Fibroblast of villous mesenchyme (primary cell): ENCODE data around the gene HIPK1. TPM values are rescaled to one million over a fixed set of nuclear protein-coding genes. Genes with fewer than 3 reads are reported as not detected.
A peak's percentile ranks its signal among the peaks of the same experiment; 100 is the strongest.

Experiments used
- DNase-seq: peaks from one replicate; pipeline ENCODE4 v3.0.0-alpha.2; 2010; ENCODE audit warnings: low read depth
- H3K4me3 ChIP-seq: 2 replicates; pipeline ENCODE4 v1.5.1; 2011; ENCODE audit warnings: low read depth, mild to moderate bottlenecking, low read length
- CTCF ChIP-seq: IDR thresholded peaks from 2 replicates; pipeline ENCODE4 v1.5.1; 2012; ENCODE audit warnings: low read depth, mild to moderate bottlenecking, low read length; ENCODE audit not compliant: insufficient read depth
- total RNA-seq: library from RNA; depleted of rRNA; stranded (reverse); fragments of >200 nt; gene quantifications from 2 replicates; pipeline ENCODE4 v1.2.3, GENCODE V29; 2012

HIPK1 gene
- total RNA-seq, 1 donor = 32.4 TPM

DNA sequence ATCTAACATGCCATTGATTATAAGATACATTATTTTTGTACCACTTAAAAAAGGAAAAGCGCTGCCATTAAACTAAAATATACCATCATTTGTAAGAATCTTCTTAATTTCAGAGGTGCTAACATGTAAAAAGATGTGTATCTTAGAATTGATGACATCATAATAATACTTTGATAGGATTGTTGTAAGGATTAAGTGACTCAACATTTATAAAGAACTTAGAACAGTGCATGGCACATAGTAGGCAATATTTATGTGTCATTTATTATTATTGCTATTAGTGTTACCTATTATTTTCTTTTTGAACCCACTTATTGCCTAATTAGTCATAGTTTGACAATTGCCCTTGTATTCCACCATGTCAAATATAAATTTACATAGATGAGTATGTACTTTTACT lies 21.8 kb downstream of the HIPK1 start:
- H3K4me3 ChIP-seq = no peak overlapping the region
- no peak for TF ChIP-seq CTCF
- DNase-seq = no peak

GRCh38 chr1:113951719-113952118 lies 22.6 kb downstream of the HIPK1 start:
- no peak overlapping the region for H3K4me3 ChIP-seq
- no peak for TF ChIP-seq CTCF
- no peak for DNase-seq

DNA sequence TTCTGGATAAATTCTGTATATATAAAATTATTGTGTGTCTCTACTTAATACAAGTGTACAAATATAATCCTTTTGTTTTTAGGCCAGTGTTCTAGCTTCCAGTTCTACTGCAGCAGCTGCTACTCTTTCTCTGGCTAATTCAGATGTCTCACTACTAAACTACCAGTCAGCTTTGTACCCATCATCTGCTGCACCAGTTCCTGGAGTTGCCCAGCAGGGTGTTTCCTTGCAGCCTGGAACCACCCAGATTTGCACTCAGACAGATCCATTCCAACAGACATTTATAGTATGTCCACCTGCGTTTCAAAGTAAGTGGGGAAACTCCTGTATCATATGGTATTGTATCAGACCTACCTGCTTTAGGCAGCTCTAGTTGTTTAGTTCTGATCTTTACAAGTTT lies 28.9 kb downstream of the HIPK1 start:
- H3K4me3 ChIP-seq = no peak overlapping the region
- no peak for TF ChIP-seq CTCF
- DNase-seq = no peak

GRCh38 chr1:113958691-113959090 lies 29.6 kb downstream of the HIPK1 start:
- TF ChIP-seq CTCF = no peak
- no peak for DNase-seq
- H3K4me3 ChIP-seq = no peak overlapping the region

- TF ChIP-seq CTCF = peak; percentile 30
- DNase-seq = no peak
- H3K4me3 ChIP-seq = no peak overlapping the region
These were observed 34.3 kb downstream of the HIPK1 start for GRCh38 chr1:113963281-113963906.

- DNase-seq = peak; percentile 44
- no peak overlapping the region for H3K4me3 ChIP-seq
- no peak for TF ChIP-seq CTCF
These were observed 36.7 kb downstream of the HIPK1 start for GRCh38 chr1:113965703-113966412.
